H9 (cell line): ENCODE results near the gene SH3RF2. TPM values are rescaled to one million over a fixed set of nuclear protein-coding genes. Genes with fewer than 3 reads are reported as not detected.

Source experiments
- DNase-seq: peaks from one replicate; pipeline ENCODE4 v3.0.0-alpha.2; 2017
- H2AFZ ChIP-seq: one replicate; pipeline ENCODE4 v1.6.1; 2013; ENCODE audit warnings: mild to moderate bottlenecking, low read length, control low read depth, moderate library complexity
- H2AK5ac ChIP-seq: 2 replicates; pipeline ENCODE4 v1.6.1; 2013; ENCODE audit warnings: low read length, control low read depth, mixed read lengths; ENCODE audit not compliant: insufficient read length
- H2BK120ac ChIP-seq: one replicate; pipeline ENCODE4 v1.6.1; 2013; ENCODE audit warnings: low read depth, mild to moderate bottlenecking, low read length, control low read depth, inconsistent platforms; ENCODE audit not compliant: poor library complexity, severe bottlenecking
- H2BK12ac ChIP-seq: 2 replicates; pipeline ENCODE4 v1.6.1; 2013; ENCODE audit warnings: low read length, control low read depth, mixed read lengths, low read depth; ENCODE audit not compliant: insufficient read length
- H2BK15ac ChIP-seq: 2 replicates; pipeline ENCODE4 v1.6.1; 2013; ENCODE audit warnings: low read depth, low read length, control low read depth
- H2BK20ac ChIP-seq: one replicate; pipeline ENCODE4 v1.6.1; 2013; ENCODE audit warnings: low read depth, mild to moderate bottlenecking, low read length, control low read depth, inconsistent platforms; ENCODE audit not compliant: poor library complexity, severe bottlenecking
- H2BK5ac ChIP-seq: 2 replicates; pipeline ENCODE4 v1.6.1; 2013; ENCODE audit warnings: low read length, control low read depth, mixed read lengths; ENCODE audit not compliant: insufficient read length
- H3K14ac ChIP-seq: 2 replicates; pipeline ENCODE4 v1.6.1; 2013; ENCODE audit warnings: low read length, control low read depth; ENCODE audit not compliant: insufficient read depth
- H3K18ac ChIP-seq: 2 replicates; pipeline ENCODE4 v1.6.1; 2013; ENCODE audit warnings: low read depth, mild to moderate bottlenecking, mixed read lengths, low read length, control low read depth; ENCODE audit not compliant: insufficient read length
- H3K23ac ChIP-seq: 2 replicates; pipeline ENCODE4 v1.6.1; 2013; ENCODE audit warnings: low read length, control low read depth, mixed read lengths, low read depth; ENCODE audit not compliant: insufficient read length
- H3K23me2 ChIP-seq: 2 replicates; pipeline ENCODE4 v1.6.1; 2013; ENCODE audit warnings: low read depth, mild to moderate bottlenecking, mixed read lengths, low read length, control low read depth; ENCODE audit not compliant: insufficient read length, poor library complexity, severe bottlenecking
- H3K27ac ChIP-seq: 2 replicates; pipeline ENCODE4 v1.5.1; 2013; ENCODE audit warnings: low read length, control low read depth, mixed read lengths, low read depth; ENCODE audit not compliant: insufficient read length
- H3K27me3 ChIP-seq: 2 replicates; pipeline ENCODE4 v1.6.1; 2013; ENCODE audit warnings: low read length, control low read depth, inconsistent platforms; ENCODE audit not compliant: insufficient read depth
- H3K4ac ChIP-seq: 2 replicates; pipeline ENCODE4 v1.6.1; 2013; ENCODE audit warnings: low read depth, mild to moderate bottlenecking, control low read depth, inconsistent platforms, low read length, moderate library complexity
- H3K4me1 ChIP-seq: 2 replicates; pipeline ENCODE4 v1.6.1; 2013; ENCODE audit warnings: low read length, control low read depth, inconsistent platforms; ENCODE audit not compliant: insufficient read depth
- H3K4me2 ChIP-seq: 2 replicates; pipeline ENCODE4 v1.6.1; 2013; ENCODE audit warnings: low read length, control low read depth, mixed read lengths; ENCODE audit not compliant: insufficient read length, insufficient read depth
- H3K56ac ChIP-seq: 2 replicates; pipeline ENCODE4 v1.6.1; 2013; ENCODE audit warnings: low read depth, mild to moderate bottlenecking, mixed read lengths, low read length, control low read depth; ENCODE audit not compliant: insufficient read length
- H3K79me1 ChIP-seq: 2 replicates; pipeline ENCODE4 v1.6.1; 2013; ENCODE audit warnings: low read depth, mild to moderate bottlenecking, moderate library complexity, low read length, control low read depth, inconsistent platforms; ENCODE audit not compliant: insufficient read depth, poor library complexity, severe bottlenecking
- H3K79me2 ChIP-seq: 2 replicates; pipeline ENCODE4 v1.6.1; 2013; ENCODE audit warnings: low read length, control low read depth, inconsistent platforms; ENCODE audit not compliant: insufficient read depth
- H3K9ac ChIP-seq: 2 replicates; pipeline ENCODE4 v1.6.1; 2013; ENCODE audit warnings: low read length, control low read depth, mixed read lengths; ENCODE audit not compliant: insufficient read length; ENCODE audit errors: extremely low read depth
- H3K9me3 ChIP-seq: one replicate; pipeline ENCODE4 v1.6.1; 2013; ENCODE audit warnings: low read depth, low read length, inconsistent platforms; ENCODE audit not compliant: control insufficient read depth
- H3T11ph ChIP-seq: one replicate; pipeline ENCODE4 v1.6.1; 2013; ENCODE audit warnings: mild to moderate bottlenecking, low read length, control low read depth, inconsistent platforms
- H4K20me1 ChIP-seq: one replicate; pipeline ENCODE4 v1.6.1; 2013; ENCODE audit not compliant: control insufficient read depth, insufficient read length, insufficient read depth
- H4K5ac ChIP-seq: 2 replicates; pipeline ENCODE4 v1.6.1; 2013; ENCODE audit warnings: low read depth, mild to moderate bottlenecking, mixed read lengths, low read length, control low read depth; ENCODE audit not compliant: insufficient read length
- H4K8ac ChIP-seq: replicated peaks from 2 replicates; pipeline ENCODE4 v1.6.1; 2013; ENCODE audit warnings: low read length, control low read depth, mixed read lengths, low read depth; ENCODE audit not compliant: insufficient read length
- H4K91ac ChIP-seq: 2 replicates; pipeline ENCODE4 v1.6.1; 2013; ENCODE audit warnings: low read depth, mild to moderate bottlenecking, moderate library complexity, mixed read lengths, low read length, control low read depth; ENCODE audit not compliant: insufficient read length
- H3K27ac Mint-ChIP-seq, 3 experiments: 2 replicates in 2 of 3; 3 replicates in 1 of 3; pipeline ENCODE4 v1.8.0; 2020 to 2021; ENCODE audit warnings: mixed read lengths in 3 of 3, mild to moderate bottlenecking in 1 of 3, moderate library complexity in 1 of 3
- H3K27me3 Mint-ChIP-seq: 2 replicates; pipeline ENCODE4 v1.8.0; 2021; ENCODE audit warnings: low read depth, mild to moderate bottlenecking, moderate library complexity, mixed read lengths
- H3K36me3 Mint-ChIP-seq, 3 experiments: 2 replicates in 2 of 3; 3 replicates in 1 of 3; pipeline ENCODE4 v1.8.0; 2020 to 2021; ENCODE audit warnings: low read depth in 3 of 3, mixed read lengths in 3 of 3; ENCODE audit not compliant: insufficient read depth in 1 of 3
- H3K4me1 Mint-ChIP-seq, 2 experiments: 2 replicates each; pipeline ENCODE4 v1.8.0; 2020; ENCODE audit warnings: mixed read lengths in 2 of 2
- H3K4me3 Mint-ChIP-seq, 2 experiments: 2 replicates in 1 of 2; 3 replicates in 1 of 2; pipeline ENCODE4 v1.8.0; 2020 to 2021; ENCODE audit warnings: mild to moderate bottlenecking in 2 of 2, mixed read lengths in 2 of 2, moderate library complexity in 1 of 2
- H3K9me3 Mint-ChIP-seq, 2 experiments: 2 replicates in 1 of 2; 3 replicates in 1 of 2; pipeline ENCODE4 v1.8.0; 2020; ENCODE audit warnings: mild to moderate bottlenecking in 2 of 2, mixed read lengths in 2 of 2, moderate library complexity in 1 of 2
- WGBS: extraction: QIAGEN DNeasy Blood & Tissue Kit; methylation state at CpG from one replicate; pipeline ENCODE4 v1.1.7; 2013; ENCODE audit warnings: missing lambda C conversion rate, low lambda C conversion rate, mixed read lengths; ENCODE audit not compliant: insufficient read length; ENCODE audit errors: extremely low coverage; 5-methylcytosine and 5-hydroxymethylcytosine counted together
- total RNA-seq: library from RNA; stranded (reverse); gene quantifications from 2 replicates; pipeline ENCODE4 v1.2.1, GENCODE V29; 2021
- TF ChIP-seq, protein P1 (sequence below): fragments of 200-600 bp; sonication (generic); conservative IDR thresholded peaks from 3 replicates; pipeline ENCODE4 v1.8.0; 2021; ENCODE audit warnings: antibody characterized with exemption, mild to moderate bottlenecking

The SH3RF2 gene
- total RNA-seq, 1 experiment from 2014 or later: 0.66 TPM

DNA sequence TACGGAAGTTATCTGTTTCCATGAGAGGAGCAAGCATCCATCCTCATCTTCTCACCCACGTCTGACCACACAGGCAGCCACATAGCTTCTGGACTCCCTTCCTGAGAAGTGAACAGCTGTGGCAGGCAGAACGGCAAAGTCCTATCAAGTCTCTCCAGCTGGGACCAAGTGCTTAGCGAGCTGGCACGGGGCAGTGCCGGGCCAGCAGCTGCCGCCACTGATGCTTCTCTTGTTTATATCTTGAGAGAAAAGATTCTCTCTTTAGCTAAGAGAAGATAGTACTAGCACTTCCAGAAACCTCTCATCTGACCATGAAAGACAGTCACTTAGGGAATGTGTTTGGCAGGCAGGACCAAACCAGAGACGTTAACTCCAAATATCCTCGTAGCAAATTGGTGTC, 131.8 kb downstream of the SH3RF2 start:
- no peak overlapping the region for H2BK12ac ChIP-seq
- TF ChIP-seq, protein P1, sequence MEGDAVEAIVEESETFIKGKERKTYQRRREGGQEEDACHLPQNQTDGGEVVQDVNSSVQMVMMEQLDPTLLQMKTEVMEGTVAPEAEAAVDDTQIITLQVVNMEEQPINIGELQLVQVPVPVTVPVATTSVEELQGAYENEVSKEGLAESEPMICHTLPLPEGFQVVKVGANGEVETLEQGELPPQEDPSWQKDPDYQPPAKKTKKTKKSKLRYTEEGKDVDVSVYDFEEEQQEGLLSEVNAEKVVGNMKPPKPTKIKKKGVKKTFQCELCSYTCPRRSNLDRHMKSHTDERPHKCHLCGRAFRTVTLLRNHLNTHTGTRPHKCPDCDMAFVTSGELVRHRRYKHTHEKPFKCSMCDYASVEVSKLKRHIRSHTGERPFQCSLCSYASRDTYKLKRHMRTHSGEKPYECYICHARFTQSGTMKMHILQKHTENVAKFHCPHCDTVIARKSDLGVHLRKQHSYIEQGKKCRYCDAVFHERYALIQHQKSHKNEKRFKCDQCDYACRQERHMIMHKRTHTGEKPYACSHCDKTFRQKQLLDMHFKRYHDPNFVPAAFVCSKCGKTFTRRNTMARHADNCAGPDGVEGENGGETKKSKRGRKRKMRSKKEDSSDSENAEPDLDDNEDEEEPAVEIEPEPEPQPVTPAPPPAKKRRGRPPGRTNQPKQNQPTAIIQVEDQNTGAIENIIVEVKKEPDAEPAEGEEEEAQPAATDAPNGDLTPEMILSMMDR: no peak

More for the DNA sequence above, 131.8 kb downstream of the SH3RF2 start:
- H3K27me3 Mint-ChIP-seq: peaks cover 26% of the 10 kb centered on the region
- Histone ChIP-seq H3K4ac (no peak overlapping the region), H4K5ac (no peak overlapping the region), H2BK20ac (no peak overlapping the region), H2BK15ac (no peak overlapping the region), H3K9me3 (no peaks in the 10 kb centered on the region), H2BK5ac (no peak overlapping the region), H3K4me2 (no peak overlapping the region), H3K4me1 (peaks cover 7% of the 10 kb centered on the region; the same call in 1 of the 2 replicates), H3K18ac (no peak overlapping the region), H3K9ac (no peak overlapping the region), H4K8ac (no peak overlapping the region), H2AFZ (no peak overlapping the region), H3K23ac (no peak overlapping the region), H3T11ph (no peak overlapping the region), H3K14ac (no peak overlapping the region), H3K27ac (no peak overlapping the region), H3K79me2 (no peaks in the 10 kb centered on the region), H3K23me2 (no peaks in the 10 kb centered on the region), H3K27me3 (no peaks in the 10 kb centered on the region; the same call in 1 of the 2 replicates), H4K20me1 (no peaks in the 10 kb centered on the region), H3K79me1 (no peaks in the 10 kb centered on the region), H3K56ac (no peak overlapping the region), H4K91ac (no peak overlapping the region), H2BK120ac (no peak overlapping the region), H2AK5ac (no peak overlapping the region)
- DNase-seq: no peak
- H3K4me1 Mint-ChIP-seq: peaks cover 17 to 20% of the 10 kb centered on the region in 2 experiments
- H3K36me3 Mint-ChIP-seq: no peaks in the 10 kb centered on the region; a peak in 1 of 7 replicates
- no peak overlapping the region for H3K4me3 Mint-ChIP-seq
- WGBS: no CpG with 5 or more reads among the region's 9 CpGs
- peak overlapping the region in 1 of 3 experiments; percentile 16; a peak in 1 of 7 replicates for H3K27ac Mint-ChIP-seq
- no peaks in the 10 kb centered on the region for H3K9me3 Mint-ChIP-seq
